ENCODE data around the gene CEP57. TPM values are rescaled to one million over a fixed set of nuclear protein-coding genes. Genes with fewer than 3 reads are reported as not detected.
"Not testable (repeated sequence)": the region's sequence is repeated elsewhere in the genome, so short reads cannot be mapped to it uniquely, and the experiment has no call there.

CEP57 gene
- total RNA-seq, 1 donor from 2014 or later, result 82.9 TPM

DNA sequence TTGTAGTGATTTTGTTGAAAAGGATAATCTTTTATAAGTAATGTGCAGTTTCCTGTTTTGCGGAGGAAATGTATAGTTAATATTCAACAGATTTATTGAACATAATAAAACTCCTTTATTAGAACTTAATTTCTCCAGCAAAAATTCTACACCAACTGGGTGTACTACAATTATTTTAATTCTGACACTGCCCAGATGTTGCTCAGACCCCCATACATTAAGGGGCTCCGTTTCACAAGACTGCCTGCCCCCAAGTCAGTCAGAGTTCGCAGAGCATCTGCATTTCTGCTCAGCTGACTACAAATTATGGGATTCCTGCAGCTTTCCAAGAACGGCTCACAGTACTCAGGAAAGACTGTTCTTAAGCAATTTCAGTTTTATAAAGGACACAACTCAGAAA is 6.2 kb downstream of the CEP57 start:
- DNase-seq (ENCODE audit: low spot score), result no peak

DNA sequence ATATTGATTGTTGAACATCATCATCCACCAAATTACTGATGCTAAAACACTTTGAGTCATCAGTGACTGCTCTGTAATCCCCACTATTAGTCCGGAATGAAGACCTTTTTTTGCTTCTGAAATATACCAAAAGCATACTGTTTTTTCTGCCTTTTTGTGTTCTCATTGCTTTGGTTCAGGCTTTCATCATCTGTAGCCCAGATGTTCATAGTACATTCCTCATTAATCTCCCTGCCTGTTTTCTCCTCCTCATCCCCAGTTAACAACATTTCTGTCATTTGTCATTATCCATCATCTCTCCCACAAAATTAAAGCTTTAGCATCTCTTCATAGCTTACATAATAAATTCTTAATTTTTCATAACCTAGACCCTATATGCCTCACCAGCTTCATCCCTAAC is 9.2 kb downstream of the CEP57 start:
- DNase-seq (ENCODE audit: low spot score), result no peak

DNA sequence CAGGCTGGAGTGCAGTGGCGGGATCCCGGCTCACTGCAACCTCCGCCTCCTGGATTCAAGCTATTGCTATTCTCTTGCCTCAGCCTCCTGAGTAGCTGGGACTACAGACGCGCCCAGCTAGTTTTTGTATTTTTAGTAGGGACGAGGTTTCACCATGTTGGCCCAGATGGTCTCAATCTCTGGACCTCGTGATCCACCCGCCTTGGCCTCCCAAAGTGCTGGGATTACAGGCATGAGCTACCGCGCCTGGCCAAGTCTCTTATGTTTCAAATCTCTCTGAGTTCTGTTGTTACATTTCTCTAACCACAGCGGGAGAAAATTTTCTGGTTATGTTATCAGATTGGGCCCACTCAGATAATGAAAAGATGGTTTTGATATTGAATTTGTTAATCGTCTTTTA is 10.1 kb downstream of the CEP57 start:
- DNase-seq (ENCODE audit: low spot score), result no peak

DNA sequence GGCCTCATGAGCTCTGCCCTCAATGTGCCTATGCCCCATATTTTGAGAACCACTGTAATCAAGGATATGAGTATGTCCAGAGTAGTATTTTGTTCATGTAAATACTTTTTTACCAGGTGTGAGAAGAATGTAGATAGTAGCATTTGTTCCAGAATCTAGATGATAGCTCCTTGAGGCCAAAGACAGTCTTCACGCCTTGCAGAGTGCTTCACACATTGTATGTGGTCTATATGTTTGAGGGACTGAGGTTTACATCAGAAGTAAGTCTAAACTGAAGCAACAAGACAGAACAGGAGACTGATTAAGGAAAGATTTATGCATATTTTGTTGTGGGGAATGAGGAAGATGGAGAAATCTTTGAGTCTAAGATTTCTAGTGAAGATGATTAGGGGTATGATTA is 12.5 kb downstream of the CEP57 start:
- no peak for DNase-seq (ENCODE audit: low spot score)

DNA sequence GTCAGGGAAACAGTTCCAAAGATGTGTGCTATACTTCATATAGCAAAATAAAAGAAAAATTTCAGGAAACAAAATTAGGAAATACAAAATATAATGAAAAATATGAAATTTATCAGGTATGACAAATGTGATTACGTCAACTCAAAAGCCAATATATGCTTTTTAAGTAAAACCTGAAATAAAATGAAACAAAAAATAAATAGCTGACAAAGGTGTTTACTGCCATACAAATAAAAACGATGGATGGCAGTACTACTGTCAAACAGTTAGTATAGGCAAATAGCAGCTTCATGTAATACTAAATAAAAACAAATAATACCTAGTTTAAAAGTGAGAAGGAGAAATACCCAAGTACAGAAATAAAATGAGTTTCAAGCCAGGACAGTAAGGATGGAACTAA is 13.7 kb downstream of the CEP57 start:
- DNase-seq (ENCODE audit: low spot score), result no peak

DNA sequence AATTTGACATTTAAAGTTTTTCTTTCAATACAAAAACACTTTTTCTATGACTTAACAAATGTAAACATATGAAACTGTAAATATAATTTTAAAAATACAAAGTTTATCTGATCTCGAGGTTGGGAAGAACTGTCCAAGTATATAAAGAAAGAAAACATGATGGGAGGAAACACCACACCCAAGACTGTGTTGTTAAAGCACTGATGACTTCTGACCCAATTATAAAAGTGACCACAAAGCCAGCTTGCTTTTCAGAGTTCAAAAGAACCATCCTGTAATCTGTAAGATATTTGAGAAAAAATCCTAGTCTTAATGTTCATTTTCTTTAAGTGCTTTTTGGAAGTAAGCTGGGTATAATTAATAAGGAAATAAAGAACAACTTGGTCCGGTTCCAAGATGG is 15.6 kb downstream of the CEP57 start:
- no peak for DNase-seq (ENCODE audit: low spot score)

DNA sequence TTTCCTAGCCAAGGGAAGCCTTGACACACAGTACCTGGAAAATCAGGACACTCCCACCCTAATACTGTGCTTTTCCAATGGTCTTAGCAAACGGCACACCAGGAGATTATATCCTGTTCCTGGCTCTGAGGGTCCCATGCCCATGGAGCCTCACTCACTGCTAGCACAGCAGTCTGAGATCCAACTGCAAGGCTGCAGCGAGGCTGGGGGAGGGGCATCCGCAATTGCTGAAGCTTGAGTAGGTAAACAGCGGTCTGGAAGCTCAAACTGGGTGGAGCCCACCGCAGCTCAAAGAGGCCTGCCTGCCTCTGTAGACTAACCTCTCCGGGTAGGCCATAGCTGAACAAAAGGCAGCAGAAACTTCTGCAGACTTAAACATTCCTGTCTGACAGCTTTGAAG is 16.2 kb downstream of the CEP57 start:
- not testable (repeated sequence) for DNase-seq (ENCODE audit: low spot score)

DNA sequence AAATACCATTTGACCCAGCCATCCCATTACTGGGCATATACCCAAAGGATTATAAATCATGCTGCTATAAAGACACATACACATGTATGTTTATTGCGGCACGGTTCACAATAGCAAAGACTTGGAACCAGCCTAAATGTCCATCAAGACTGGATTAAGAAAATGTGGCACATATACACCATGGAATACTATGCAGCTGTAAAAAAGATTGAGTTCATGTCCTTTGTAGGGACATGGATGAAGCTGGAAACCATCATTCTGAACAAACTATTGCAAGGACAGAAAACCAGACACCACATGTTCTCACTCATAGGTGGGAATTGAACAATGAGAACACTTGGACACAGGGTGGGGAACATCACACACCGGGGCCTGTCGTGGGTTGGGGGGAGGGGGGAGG is 20.8 kb downstream of the CEP57 start:
- not testable (repeated sequence) for DNase-seq (ENCODE audit: low spot score)

DNA sequence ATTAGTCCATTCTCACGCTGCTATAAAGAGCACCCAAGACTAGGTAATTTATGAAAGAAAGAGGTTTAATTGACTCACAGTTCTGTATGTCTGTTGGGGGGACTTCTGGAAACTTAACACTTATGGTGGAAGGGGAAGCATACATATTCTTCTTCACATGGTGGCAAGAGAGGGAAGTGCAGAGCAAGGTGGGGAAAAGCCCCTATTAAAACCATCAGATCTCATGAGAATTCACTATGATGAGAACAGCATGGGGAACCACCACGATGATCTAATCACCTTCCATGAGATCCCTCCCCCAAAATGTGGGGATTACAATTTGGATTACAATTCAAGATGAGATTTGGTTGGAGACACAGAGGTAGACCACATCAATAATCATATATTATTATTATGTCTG is 25.7 kb downstream of the CEP57 start:
- DNase-seq (ENCODE audit: low spot score), result no peak

DNA sequence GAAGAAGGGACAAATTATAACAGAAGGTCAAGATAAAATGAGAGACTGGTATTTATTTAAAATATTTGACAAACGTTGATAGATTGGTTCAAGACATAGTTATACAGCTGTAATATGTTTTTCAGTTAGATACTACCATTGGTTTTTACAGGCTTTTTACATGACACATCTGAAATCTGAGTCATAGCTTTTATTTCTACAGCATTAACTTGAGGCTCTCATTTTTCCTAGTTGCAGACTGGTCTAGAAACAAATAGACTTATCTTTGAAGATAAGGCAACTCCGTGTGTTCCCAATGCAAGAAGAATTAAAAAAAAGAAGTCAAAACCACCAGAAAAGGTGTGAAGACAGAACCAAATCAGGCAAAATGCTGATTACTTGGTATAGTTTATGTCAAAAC is 31.3 kb downstream of the CEP57 start:
- no peak for DNase-seq (ENCODE audit: low spot score)

DNA sequence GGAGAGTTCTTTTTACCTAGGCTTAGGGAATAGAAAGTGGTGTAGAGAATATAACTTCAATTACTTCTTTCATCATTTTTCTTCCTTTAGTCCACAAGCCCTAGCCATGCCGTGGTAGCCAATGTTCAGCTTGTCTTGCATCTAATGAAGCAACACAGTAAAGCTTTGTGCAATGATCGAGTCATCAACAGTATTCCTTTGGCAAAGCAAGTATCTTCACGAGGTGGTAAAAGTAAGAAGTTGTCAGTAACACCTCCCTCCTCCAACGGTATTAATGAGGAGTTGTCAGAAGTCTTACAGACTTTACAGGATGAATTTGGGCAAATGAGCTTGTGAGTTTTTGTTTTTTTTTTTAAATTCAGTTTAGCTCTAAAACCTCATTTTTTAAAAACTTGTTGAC is 37.4 kb downstream of the CEP57 start:
- DNase-seq (ENCODE audit: low spot score), result no peak

DNA sequence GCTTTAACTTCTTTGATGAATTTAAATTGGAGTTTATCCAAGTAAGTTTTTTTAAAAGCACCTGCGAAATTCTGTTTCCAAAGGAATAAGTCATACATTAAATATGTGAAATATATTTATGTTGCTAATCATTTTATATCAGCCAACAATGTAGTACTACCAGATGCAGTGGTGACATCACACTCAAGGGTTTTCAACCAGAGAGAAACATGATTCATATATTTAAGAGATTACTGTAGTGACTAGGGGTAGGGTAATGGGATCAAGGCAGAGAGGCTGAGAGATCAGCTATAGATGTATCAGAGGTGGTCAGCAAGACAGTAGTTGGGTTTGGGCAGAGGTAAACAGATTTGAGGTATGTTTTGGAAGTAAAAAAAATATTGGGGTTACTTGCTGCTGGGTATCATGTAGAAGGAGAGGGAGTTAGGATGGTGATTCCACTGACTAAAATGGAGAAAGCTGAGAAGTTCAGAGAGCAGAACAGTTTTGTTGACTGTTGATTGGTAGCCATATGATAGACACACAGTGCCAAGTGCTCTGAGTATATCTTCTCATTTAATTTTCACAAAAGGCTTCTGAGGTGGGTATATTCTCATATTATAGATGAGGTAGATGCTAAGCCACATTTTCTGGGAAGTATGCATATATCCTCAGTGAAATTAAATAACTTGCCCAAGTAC is 39.4 kb downstream of the CEP57 start:
- DNase-seq (ENCODE audit: low spot score), result no peak

DNA sequence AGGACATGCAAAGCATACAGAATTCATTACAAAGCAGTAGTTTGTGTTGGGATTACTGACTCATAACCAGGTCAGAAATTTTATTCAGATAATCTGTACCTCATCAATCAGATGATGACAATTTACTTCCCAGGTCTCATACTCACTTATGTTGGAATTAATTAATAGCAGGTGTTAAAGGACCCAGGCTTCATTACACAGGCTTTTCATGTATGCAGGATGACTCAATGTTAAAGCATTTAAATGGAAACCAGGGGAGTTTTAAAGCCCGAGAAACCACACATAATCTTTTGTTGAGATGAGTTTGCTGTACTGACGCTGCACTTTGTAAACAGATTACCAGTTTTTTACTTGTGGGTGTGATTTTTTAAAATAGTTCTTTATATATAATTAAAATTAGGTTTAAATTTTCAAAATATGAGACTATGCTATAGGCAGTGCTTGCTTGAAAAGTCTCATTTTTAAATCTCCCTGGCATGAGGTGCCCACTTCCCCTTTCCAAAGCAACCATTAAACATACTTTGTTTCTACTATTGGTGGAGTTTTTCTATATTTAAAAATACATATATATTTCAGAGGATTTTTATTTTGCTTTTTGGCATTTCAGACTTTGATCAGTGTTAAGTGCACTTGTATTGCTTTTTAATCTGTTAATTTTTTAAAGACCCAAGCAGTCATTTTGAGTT is 41.0 kb downstream of the CEP57 start:
- no peak for DNase-seq (ENCODE audit: low spot score)

DNA sequence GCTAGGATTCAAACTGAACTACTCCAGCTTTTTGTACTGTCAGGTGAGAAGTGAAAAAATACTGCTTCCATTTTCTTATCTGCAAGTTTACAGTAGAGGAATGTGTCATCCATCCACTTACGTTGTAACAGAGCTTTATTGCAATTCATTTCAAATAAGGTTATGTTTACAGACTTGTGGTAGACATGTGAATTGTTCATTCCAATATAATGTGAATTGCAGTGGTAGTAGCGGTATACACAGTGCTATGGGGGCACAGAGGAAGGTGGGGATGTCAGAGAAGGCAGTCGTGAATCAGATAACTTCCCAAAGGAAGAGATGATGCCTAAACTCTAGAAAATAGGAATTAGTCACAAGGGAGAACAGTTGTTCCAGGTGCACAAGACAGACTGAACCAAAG is 42.5 kb downstream of the CEP57 start:
- no peak for DNase-seq (ENCODE audit: low spot score)

DNA sequence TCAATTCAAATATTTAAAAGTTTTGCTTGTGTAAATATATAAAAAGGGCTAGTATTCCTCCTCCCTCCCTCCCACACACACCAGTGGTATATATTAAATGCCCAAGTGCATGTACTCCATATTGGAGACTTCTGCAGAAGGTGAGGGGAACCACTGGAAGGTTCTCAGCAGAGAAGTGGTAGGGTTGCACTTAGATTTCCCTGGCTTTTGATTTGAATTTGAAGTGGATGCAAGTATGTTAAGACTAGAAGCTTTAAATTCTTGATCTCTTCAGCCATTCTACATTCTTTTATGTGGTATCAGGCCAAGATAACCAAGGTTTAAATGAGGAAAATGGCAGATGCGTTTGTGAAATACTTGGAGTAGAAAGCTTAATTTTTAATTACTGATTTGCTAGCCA is 43.1 kb downstream of the CEP57 start:
- no peak for DNase-seq (ENCODE audit: low spot score)

DNA sequence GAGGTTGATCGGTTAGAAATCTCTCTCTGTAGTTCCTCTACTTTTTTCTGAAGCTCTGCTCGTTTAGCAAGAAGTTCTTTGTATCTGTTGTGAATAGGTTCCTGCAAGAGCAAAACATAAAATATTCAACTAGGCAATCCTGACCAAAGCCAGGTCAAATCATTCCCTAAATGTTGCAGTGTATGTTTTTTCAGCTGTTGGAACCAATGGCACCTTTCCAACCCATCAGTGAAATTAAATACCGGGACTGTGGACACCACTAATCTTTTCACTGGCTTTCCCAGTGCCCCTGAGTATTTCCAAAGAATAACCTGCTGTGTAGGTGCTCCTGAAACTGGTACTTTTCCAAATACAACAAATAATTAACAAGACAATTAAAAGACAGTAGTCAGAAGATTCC is 45.1 kb downstream of the CEP57 start:
- DNase-seq (ENCODE audit: low spot score), result no peak

DNA sequence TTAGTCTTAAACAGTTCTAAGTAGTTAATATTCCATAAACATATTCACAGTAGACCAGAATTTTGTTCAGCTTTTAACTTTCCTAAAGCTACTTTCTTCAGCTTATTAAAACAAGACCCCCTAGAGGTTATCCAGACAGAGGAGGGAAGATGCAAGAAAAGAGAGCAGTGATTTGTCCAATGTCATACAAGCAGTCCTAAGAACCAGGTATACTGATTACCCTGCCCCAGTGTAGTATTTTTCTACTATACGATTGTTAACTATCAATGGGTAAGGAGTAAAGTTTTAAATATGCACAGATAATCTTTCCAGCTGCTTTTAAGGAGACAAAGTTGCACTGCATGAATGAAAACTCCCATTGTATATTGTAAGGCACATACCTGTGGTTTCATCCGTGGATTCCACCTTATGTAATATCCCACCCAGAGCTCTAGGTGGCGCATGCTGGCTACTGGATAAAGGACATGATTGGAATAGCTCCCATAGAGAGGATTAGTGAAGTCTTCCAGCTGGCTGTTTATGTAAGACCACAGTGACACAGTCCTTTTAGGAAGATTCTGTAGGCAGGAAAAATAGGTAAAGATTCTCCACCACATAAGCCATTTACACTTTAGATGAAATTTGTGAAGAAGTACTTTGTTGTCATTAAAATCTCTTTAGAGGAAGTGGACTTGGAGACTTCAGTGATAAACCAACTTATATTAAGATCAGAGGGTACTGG is 45.6 kb downstream of the CEP57 start:
- peak; percentile 66 for DNase-seq (ENCODE audit: low spot score)

DNA sequence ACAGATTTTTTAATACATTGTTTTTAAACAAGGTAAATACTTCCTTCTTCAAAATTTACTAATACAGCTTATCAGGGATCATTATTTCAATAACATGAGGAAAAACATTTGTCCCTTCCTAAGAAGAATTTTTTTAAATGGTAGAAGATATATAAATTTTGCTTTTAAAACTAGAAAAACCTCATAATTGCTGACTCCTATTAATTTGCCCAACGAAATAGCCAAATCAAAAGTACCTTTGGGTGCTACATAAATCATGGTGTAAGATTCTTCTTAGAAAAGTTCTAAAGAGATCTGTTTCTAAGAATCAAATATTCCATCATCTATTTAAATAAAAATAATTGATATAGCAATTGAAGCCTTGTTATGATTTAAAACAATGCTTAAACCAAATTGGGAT is 54.9 kb downstream of the CEP57 start:
- no peak for DNase-seq (ENCODE audit: low spot score)

DNA sequence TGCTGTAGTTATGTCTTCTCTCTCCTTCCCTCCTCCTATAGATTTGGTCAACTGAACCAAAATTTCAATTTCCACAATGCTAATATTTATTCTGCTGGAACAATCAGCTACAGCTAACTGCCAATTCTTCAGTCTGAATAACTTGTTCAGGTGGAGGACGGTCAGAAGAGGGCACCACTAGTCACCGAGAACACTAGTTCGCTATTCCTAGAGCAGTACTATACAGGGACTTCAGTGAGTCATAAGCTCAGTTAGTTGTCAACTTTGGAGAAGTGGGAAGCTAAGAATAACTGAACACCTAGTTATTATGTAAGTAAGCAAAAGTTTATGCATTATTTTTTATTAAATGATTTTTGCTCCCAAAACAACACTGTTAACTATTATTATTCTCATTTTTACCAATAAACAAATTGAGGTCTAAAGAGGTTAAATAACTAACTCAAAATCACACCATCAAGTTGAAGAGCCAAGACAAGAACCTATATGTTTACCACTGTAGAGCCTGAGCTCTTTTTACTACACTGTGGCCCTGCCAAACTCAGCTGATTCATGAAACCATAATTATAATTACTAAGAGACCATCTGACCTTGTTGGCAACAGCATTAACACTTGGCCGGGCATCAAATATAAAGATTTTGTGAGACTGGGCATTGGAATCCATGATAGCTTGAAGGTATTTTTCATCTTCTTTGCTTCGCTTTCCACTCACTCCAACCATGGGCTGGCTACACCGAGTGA is 59.0 kb downstream of the CEP57 start:
- peak; percentile 57 for DNase-seq (ENCODE audit: low spot score)

DNA sequence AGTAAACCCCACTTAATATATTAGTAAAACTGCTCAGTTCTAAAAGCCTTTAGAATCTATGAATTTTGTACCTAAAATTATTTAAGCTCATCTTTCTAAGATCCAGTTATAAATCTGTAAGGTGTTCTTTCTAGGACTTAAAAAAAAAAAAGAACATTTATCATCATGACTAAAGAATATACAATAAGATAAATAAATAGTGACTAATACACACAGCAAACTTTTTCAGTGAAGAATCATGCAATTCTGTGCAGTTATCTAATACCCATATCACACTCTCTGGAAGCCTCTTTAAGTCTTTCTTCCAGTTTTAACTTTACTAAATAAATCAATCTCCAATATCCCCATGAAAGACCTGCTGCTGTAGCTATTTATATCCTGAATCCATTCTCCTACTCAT is 59.8 kb downstream of the CEP57 start:
- no peak for DNase-seq (ENCODE audit: low spot score)

DNA sequence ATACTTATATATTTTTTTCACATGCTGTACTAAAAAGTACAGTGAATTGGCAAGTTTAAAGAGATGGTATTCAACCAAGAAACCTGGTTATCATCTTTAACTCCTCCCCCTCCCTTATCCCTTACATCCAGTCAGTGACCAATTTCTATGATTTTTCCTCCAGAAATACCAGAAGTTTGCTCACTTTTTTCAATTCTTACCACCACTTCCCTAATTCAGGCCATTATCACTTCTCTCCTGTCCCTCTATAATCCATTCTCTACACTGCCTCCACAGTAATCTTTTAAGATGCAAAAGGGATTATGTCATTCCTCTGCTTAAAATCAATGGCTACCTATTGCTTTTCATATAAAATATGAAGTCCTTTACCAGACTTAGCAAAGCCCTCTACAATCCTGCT is 62.8 kb downstream of the CEP57 start:
- no peak for DNase-seq (ENCODE audit: low spot score)

DNA sequence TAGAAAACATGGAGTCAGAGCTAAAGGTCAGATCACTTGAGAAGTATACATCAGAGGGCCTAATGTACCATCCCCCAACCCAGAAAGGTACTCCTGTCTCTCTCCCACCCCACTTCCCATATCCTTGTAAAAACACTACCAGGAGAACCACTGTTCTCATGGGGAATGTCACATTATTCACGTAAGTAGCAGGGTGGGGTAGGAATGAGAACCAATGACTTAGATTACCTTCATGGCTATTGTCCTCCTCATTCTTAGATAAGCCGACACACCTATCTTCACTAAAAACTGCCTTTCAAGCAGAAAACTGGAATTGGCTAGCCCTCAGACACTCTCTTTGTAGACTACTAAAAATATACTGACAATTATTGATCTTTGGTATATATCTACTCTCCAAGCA is 63.6 kb downstream of the CEP57 start:
- DNase-seq (ENCODE audit: low spot score), result no peak

DNA sequence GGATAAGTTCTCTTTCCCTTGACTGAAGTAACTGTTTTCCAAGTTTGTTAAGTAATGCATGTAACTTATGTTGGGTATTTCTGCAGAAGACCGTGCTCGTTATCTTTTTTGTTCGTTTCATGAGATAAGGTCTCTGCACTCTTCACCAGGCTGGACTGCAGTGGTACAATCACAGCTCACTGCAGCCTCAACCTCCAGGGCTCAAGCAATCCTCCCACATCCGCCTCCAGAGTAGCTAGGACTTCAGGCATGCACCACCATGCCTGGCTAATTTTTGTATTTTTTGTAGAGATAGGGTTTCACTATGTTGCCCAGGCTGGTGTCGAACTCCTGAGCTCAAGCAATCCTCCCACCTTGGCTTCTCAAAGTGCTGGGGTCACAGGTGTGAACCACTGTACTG is 64.1 kb downstream of the CEP57 start:
- DNase-seq (ENCODE audit: low spot score), result not testable (repeated sequence)
